HG02759 (cell line): ENCODE data around the gene TMEM39A.

Experiments
- ATAC-seq: cut with Tn5 transposase; IDR thresholded peaks from one replicate; pipeline ENCODE4 v1.9.1; 2021; ENCODE audit warnings: mild to moderate bottlenecking, moderate library complexity; ENCODE audit not compliant: unreplicated experiment

Gene TMEM39A

GRCh38 chr3:119401503-119402440, 61.6 kb downstream of the TMEM39A start:
- ATAC-seq = peak; percentile 61

GRCh38 chr3:119401069-119401468, 62.3 kb downstream of the TMEM39A start:
- peak; percentile 51 for ATAC-seq

GRCh38 chr3:119400466-119400865, 62.9 kb downstream of the TMEM39A start:
- no peak for ATAC-seq

DNA sequence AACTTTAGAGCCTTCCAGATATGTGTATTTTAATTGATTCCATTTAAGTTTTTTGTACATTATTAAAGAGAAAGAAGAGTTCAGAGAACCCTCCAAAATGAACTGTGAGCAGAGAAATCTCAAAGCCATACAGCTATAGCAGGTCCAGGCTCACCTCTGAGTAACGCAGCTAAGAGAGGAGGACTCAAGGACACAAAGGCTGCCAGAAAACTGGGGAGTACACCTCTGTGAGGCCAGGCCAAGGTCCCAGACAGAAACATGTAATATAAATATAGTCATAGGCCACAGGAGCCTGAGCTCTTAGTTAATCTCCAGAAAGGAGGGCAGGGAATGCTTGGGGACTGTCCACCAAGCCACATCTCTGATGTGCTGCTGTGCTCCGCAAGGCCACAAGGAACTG, 66.5 kb downstream of the TMEM39A start:
- ATAC-seq = no peak

- peak; percentile 75 for ATAC-seq
Observed at GRCh38 chr3:119395923-119396358, 67.5 kb downstream of the TMEM39A start.

DNA sequence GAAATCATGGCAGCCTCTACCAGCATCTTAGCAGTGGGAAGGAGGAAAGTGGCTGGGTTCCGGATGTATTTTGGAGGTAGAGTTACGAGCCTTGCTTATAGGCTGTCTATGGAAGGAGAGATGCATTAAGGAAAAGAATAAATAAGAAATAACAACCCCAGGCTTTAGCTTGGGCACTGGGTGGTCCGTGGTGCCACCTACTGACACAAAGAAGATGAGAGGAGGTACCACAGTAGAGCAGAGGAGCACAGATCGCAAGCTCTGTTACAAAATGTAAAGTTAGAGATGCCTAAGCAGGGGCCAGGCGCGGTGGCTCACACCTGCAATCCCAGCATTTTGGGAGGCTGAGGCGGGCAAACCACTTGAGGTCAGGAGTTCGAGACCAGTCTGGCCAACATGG, 74.8 kb downstream of the TMEM39A start:
- no peak for ATAC-seq

DNA sequence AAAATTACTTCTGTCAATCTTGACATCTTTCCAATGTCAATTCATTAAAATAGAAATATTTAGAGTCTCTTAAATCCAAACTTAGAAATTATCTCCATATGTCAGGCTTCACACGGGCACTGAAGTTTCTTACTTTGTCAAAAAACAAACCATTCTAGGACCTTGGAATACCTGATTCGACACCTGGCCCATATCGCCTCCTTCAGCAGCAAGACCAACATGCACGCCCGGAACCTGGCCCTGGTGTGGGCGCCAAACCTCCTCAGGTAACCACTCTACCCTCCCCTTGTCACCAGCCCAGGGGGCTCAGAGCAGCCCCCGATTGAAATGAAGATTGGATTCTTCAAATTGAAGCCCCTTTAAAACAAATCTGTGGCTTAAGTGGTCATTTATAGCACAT, 81.3 kb downstream of the TMEM39A start:
- no peak for ATAC-seq

DNA sequence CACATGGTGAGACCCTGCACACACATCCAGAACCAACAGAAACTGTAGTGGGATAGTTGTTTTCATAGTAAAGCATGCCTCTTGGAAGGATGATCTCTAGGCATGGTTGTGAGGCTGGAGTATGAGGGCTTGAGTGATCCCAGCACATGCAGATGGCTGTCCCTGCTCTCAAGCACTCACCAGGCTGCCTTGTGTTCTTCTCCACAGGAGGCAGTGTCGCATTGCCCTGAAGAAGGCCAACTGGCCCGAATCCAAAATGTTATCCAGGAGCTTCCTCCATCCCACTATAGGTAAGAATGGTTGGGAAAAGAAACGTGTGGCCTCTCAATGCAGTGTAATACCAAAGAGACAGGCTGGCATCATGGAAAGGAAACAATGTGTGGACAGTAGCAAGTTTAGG, 82.7 kb downstream of the TMEM39A start:
- ATAC-seq = no peak
